Measurements from ENCODE around the gene ATP10B.

- TF ChIP-seq CTCF (IDR thresholded peaks at IDR 0.05) (no peak), EP300 (IDR thresholded peaks at IDR 0.05) (no peak), POLR2AphosphoS5 (IDR thresholded peaks at IDR 0.05) (no peak)
Measured at GRCh38 chr5:160824301-160825001, 27.6 kb downstream of the ATP10B start.
